ENCODE measurements around the gene IL32. TPM values are rescaled to one million over a fixed set of nuclear protein-coding genes. Genes with fewer than 3 reads are reported as not detected.

The IL32 gene
- total and polyA plus RNA-seq, 9 of the 15 experiments (the other 6 are each of a cell fraction or from before 2014, with no cell fraction given): 0.21 to 2.2 (median 0.37) TPM; not detected in 3

GRCh38 chr16:3058139-3059030 lies 7.1 kb upstream of the IL32 start:
- intact Hi-C loops (cut with micrococcal nuclease): loop anchor here (1.0 to 10.0 kb wide), 4 partner anchors 29 to 116 kb away; no protein-coding TSS in a partner anchor
- peak; percentile 16; the same call in 1 of the 2 replicates for TF ChIP-seq GABPB1 (CRISPR knock-in tag; IDR thresholded peaks at IDR 0.05)
- TF ChIP-seq SAP30 (IDR thresholded peaks at IDR 0.05; ENCODE audit: borderline replicate concordance, insufficient read depth, low read depth, low read length, poor library complexity, severe bottlenecking): peak; percentile 32
- TF ChIP-seq CUX1 (CRISPR knock-in tag; IDR thresholded peaks at IDR 0.05): no peak
- TF ChIP-seq ZFX (CRISPR knock-in tag; IDR thresholded peaks at IDR 0.05): peak; percentile 31; the same call in 1 of the 2 replicates
- TF ChIP-seq CTCF (IDR thresholded peaks at IDR 0.05 in 2 of 3, conservative IDR thresholded peaks at IDR 0.05 in 1 of 3; ENCODE audit: insufficient read depth in 2 of 3, low read depth in 1 of 3, low read length in 3 of 3): peak in 2 of 3 experiments; percentile 26 to 41; a peak in 2 of 6 replicates
- peak; percentile 17 for TF ChIP-seq CTCFL (IDR thresholded peaks at IDR 0.05; ENCODE audit: borderline replicate concordance, insufficient read depth, low read depth, low read length, poor library complexity, severe bottlenecking)
- no peak for TF ChIP-seq PHF8 (IDR thresholded peaks at IDR 0.05; ENCODE audit: borderline replicate concordance, low read length)
- no peak for TF ChIP-seq CBFA2T3 (IDR thresholded peaks at IDR 0.05)
- 0 out of 2 replicates have a peak, but pooled peaks have one; percentile 11 for TF ChIP-seq SMC3 (conservative IDR thresholded peaks at IDR 0.05; ENCODE audit: insufficient read depth, low read depth, low read length)

More at GRCh38 chr16:3058139-3059030, 7.1 kb upstream of the IL32 start:
- Histone ChIP-seq H3K36me3 (ENCODE audit: control insufficient read depth, insufficient read depth, low read length) (no peaks in the 10 kb centered on the region), H4K20me1 (replicated peaks; ENCODE audit: control insufficient read depth, insufficient read depth, low read length) (0 out of 2 replicates have a peak, but pooled peaks cover 3% of the 10 kb centered on the region), H3K27me3 (ENCODE audit: control insufficient read depth in 2 of 2, insufficient read depth in 2 of 2, low read length in 2 of 2) (no peaks in the 10 kb centered on the region), H2AFZ (ENCODE audit: low read depth, low read length) (peak overlapping the region; percentile 95), H3K4me2 (ENCODE audit: insufficient read depth, low read length) (peak overlapping the region; percentile 93), H3K79me2 (ENCODE audit: control insufficient read depth, insufficient read depth, low read length) (peaks cover 2% of the 10 kb centered on the region; the same call in 2 of the 3 replicates), H3K9me3 (replicated peaks; ENCODE audit: control insufficient read depth, insufficient read depth, low read depth, low read length) (no peaks in the 10 kb centered on the region), H3K27ac (ENCODE audit: extremely low read depth, low read depth, low read length) (peak overlapping the region; percentile 83), H3K4me3 (peak overlapping the region; percentile 93), H3K9ac (ENCODE audit: insufficient read depth in 1 of 2, low read depth in 2 of 2, low read length in 2 of 2) (peak overlapping the region; percentile 85 to 97; a peak in 3 of 4 replicates), H3K4me1 (replicated peaks in 1 of 2; ENCODE audit: control insufficient read depth in 2 of 2, insufficient read depth in 2 of 2, low read length in 2 of 2) (peaks cover 8 to 38% of the 10 kb centered on the region in 2 experiments), H3K9me1 (ENCODE audit: control insufficient read depth, insufficient read depth, low read length) (peaks cover 4% of the 10 kb centered on the region)
- peak in 3 of 4 experiments; percentile 61 to 81 (median 68) for DNase-seq (ENCODE audit: extremely low read depth in 1 of 4, low spot score in 3 of 4)
- ChIA-PET CTCF (ENCODE audit: low intra/inter-chr PET ratio) (interaction anchor here (0.9 to 2.6 kb wide), 7 partner anchors 27 to 108 kb away, joined by 3 to 20 read pairs (median 6); no protein-coding TSS in a partner anchor), POLR2A (interaction anchor here (0.6 to 1.6 kb wide), 5 partner anchors 10 to 109 kb away, joined by 3 to 6 read pairs (median 4); no protein-coding TSS in a partner anchor)
- FAIRE-seq: no peak
- BruUV-seq (replicated peaks): no TSS peak
- peak; percentile 74 for ATAC-seq
- WGBS (ENCODE audit: insufficient coverage, low coverage, missing lambda C conversion rate): 11% methylated on average over 20 of the region's 77 CpGs
- in situ Hi-C loops (cut with MboI): no loop called here
